Measurements from ENCODE around the gene MCFD2. TPM values are rescaled to one million over a fixed set of nuclear protein-coding genes. Genes with fewer than 3 reads are reported as not detected.
A peak's percentile ranks its signal among the peaks of the same experiment; 100 is the strongest.

The MCFD2 gene
- total and polyA plus RNA-seq, 11 donors = 16.1 to 113 (median 63.4) TPM

DNA sequence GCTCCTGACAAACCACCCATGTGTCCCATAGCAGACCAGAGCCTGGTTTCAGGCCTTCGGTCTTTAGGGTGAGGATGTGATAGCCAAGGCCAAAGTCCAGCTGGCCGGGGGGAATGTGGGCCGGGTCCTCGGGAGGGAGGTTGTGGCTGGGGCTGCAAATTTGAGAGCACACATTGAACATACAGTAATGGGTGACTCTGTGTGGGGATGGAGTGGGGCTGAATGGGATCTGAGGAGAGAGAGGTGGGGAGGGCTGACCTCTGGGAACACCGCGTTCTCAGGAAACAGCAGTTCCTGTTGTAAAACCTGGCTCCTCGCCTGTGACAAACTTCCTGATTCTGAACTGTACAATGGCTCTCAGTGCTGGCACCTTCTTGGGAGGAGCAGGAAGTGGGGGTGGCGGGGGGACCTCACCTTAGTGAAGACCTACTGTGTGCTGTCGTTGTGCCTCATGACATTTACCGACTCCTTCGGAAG lies 48.8 kb downstream of the MCFD2 start:
- ATAC-seq (peak; percentile 75 to 95 (median 80)), DNase-seq (peak in 4 of 5 donors; percentile 65 to 80 (median 78))
- H3K9me3 ChIP-seq = peaks cover 0 to 19% (median 8%) of the 10 kb centered on the region in 12 donors
- TF ChIP-seq CTCF (IDR thresholded peaks at IDR 0.05) (no peak), POLR2A (IDR thresholded peaks at IDR 0.05) (no peak)
- peaks cover 0 to 50% (median 11%) of the 10 kb centered on the region in 12 donors for H3K4me1 ChIP-seq
- H3K27me3 ChIP-seq = no peaks in the 10 kb centered on the region
- 52 to 67% (median 65%) methylated on average over 11 of the region's 11 CpGs for WGBS, 4 donors
- H3K4me3 ChIP-seq = no peak overlapping the region
- no peaks in the 10 kb centered on the region for H3K36me3 ChIP-seq
- intact Hi-C loops (cut with DNase I) = loop anchor here in 1 of 10 donors (5.0 kb wide), 1 partner anchor 90 kb away; no protein-coding TSS in a partner anchor
- peak overlapping the region; percentile 55 to 79 (median 73) for H3K27ac ChIP-seq

GRCh38 chr2:46865181-46865970 lies 50.2 kb downstream of the MCFD2 start:
- no peaks in the 10 kb centered on the region for H3K36me3 ChIP-seq
- peaks cover 0 to 50% (median 14%) of the 10 kb centered on the region in 12 donors for H3K4me1 ChIP-seq
- H3K27me3 ChIP-seq = no peaks in the 10 kb centered on the region
- intact Hi-C loops (cut with DNase I) = loop anchor here in 1 of 10 donors (5.0 kb wide), 1 partner anchor 88 kb away; no protein-coding TSS in a partner anchor
- peaks cover 0 to 19% (median 8%) of the 10 kb centered on the region in 12 donors for H3K9me3 ChIP-seq
- ATAC-seq (no peak), DNase-seq (no peak)
- H3K27ac ChIP-seq = no peak overlapping the region
- 80 to 96% (median 81%) methylated on average over 7 of the region's 7 CpGs for WGBS, 4 donors
- no peak for TF ChIP-seq POLR2A (IDR thresholded peaks at IDR 0.05)
- no peak for TF ChIP-seq CTCF (IDR thresholded peaks at IDR 0.05)
- H3K4me3 ChIP-seq = no peak overlapping the region

DNA sequence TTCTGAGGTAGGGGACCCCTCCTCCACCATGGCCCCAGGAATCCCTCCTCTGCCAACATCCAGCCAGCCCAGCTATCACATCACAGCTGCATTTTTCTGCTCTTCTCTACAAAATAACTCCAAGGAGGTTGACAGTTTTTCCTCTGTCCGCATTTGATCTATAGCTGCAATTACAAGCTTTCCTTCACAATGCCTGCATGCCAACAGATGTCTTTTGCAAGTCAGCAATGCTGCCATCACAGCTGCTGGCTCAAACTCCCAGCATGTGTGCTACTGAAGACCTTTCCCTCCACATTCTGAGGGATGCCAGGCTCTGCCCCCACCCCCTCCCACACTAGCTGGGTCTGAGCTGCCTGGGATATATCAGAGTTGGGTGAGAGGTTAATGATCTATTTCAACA lies 51.7 kb downstream of the MCFD2 start:
- TF ChIP-seq POLR2A (IDR thresholded peaks at IDR 0.05) (no peak), CTCF (IDR thresholded peaks at IDR 0.05) (no peak)
- DNase-seq (no peak), ATAC-seq (no peak)
- 91 to 100% (median 99%) methylated on average over 1 of the region's 1 CpG for WGBS, 4 donors
- peaks cover 0 to 35% (median 5%) of the 10 kb centered on the region in 12 donors for H3K4me1 ChIP-seq
- H3K4me3 ChIP-seq = no peak overlapping the region
- peaks cover 0 to 19% (median 8%) of the 10 kb centered on the region in 12 donors for H3K9me3 ChIP-seq
- intact Hi-C loops (cut with DNase I) = no loop called here
- no peaks in the 10 kb centered on the region for H3K27me3 ChIP-seq
- H3K27ac ChIP-seq = peak overlapping the region in 1 of 12 donors; percentile 3
- no peaks in the 10 kb centered on the region for H3K36me3 ChIP-seq

GRCh38 chr2:46862514-46862913 lies 53.1 kb downstream of the MCFD2 start:
- Histone ChIP-seq H3K27me3 (no peaks in the 10 kb centered on the region), H3K4me1 (peaks cover 0 to 26% (median 3%) of the 10 kb centered on the region in 12 donors), H3K4me3 (no peak overlapping the region), H3K9me3 (peaks cover 0 to 19% (median 8%) of the 10 kb centered on the region in 12 donors), H3K36me3 (no peaks in the 10 kb centered on the region), H3K27ac (peak overlapping the region in 6 of 12 donors; percentile 13 to 49 (median 32))
- TF ChIP-seq POLR2A (IDR thresholded peaks at IDR 0.05) (no peak), CTCF (IDR thresholded peaks at IDR 0.05) (no peak)
- DNase-seq = no peak
- ATAC-seq = no peak
- intact Hi-C loops (cut with DNase I) = no loop called here
- 87 to 94% (median 90%) methylated on average over 2 of the region's 2 CpGs for WGBS, 4 donors

Measured in heart left ventricle (tissue), 16 donors.